ENCODE results near the gene SLC47A2.
"Not testable (repeated sequence)": the region's sequence is repeated elsewhere in the genome, so short reads cannot be mapped to it uniquely, and the experiment has no call there.

The SLC47A2 gene

DNA sequence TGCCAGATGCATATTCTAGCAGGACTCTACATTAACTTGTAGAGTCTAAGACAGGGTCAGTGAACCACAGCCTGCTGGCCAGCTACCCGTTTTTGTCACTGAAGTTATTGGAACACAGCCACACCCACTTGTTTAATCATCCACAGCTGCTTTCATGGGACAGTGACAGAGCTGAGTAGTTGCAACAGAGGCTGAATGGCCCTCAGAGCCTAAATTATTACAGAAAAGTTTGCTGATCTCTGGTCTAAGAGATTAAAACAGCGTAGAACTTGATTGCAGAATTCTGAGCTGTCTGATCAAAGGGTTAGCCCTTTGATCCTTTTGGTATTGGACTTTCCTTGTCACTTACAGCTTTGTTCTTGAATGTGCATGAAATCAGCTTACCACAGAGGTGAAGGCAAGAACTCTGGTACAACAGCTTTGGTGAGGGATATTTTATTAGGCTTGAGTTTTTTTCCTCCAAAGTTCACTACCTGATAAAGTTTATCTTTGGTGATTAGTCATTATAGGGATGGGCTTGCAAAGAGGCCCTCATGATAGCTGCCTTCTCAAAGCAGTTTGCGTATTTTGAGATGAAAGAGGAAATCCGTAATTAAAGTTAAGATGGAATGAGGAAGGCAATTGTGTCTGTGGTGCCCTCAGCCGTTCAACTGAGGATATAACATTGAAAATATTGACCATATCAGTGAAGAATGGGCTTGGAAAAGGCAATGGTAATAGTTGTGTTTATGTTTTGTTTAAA lies 44.2 kb downstream of the SLC47A2 start:
- TF ChIP-seq, protein P1, sequence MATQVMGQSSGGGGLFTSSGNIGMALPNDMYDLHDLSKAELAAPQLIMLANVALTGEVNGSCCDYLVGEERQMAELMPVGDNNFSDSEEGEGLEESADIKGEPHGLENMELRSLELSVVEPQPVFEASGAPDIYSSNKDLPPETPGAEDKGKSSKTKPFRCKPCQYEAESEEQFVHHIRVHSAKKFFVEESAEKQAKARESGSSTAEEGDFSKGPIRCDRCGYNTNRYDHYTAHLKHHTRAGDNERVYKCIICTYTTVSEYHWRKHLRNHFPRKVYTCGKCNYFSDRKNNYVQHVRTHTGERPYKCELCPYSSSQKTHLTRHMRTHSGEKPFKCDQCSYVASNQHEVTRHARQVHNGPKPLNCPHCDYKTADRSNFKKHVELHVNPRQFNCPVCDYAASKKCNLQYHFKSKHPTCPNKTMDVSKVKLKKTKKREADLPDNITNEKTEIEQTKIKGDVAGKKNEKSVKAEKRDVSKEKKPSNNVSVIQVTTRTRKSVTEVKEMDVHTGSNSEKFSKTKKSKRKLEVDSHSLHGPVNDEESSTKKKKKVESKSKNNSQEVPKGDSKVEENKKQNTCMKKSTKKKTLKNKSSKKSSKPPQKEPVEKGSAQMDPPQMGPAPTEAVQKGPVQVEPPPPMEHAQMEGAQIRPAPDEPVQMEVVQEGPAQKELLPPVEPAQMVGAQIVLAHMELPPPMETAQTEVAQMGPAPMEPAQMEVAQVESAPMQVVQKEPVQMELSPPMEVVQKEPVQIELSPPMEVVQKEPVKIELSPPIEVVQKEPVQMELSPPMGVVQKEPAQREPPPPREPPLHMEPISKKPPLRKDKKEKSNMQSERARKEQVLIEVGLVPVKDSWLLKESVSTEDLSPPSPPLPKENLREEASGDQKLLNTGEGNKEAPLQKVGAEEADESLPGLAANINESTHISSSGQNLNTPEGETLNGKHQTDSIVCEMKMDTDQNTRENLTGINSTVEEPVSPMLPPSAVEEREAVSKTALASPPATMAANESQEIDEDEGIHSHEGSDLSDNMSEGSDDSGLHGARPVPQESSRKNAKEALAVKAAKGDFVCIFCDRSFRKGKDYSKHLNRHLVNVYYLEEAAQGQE (IDR thresholded peaks at IDR 0.05; ENCODE audit: insufficient replicate concordance, low read depth) = no peak
- TF ChIP-seq GABPA (IDR thresholded peaks at IDR 0.05; ENCODE audit: low read depth) (no peak), SPI1 (IDR thresholded peaks at IDR 0.05; ENCODE audit: borderline replicate concordance, low read depth) (no peak)
- TF ChIP-seq, protein P2, sequence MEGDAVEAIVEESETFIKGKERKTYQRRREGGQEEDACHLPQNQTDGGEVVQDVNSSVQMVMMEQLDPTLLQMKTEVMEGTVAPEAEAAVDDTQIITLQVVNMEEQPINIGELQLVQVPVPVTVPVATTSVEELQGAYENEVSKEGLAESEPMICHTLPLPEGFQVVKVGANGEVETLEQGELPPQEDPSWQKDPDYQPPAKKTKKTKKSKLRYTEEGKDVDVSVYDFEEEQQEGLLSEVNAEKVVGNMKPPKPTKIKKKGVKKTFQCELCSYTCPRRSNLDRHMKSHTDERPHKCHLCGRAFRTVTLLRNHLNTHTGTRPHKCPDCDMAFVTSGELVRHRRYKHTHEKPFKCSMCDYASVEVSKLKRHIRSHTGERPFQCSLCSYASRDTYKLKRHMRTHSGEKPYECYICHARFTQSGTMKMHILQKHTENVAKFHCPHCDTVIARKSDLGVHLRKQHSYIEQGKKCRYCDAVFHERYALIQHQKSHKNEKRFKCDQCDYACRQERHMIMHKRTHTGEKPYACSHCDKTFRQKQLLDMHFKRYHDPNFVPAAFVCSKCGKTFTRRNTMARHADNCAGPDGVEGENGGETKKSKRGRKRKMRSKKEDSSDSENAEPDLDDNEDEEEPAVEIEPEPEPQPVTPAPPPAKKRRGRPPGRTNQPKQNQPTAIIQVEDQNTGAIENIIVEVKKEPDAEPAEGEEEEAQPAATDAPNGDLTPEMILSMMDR (IDR thresholded peaks at IDR 0.05; ENCODE audit: insufficient read depth, low read length) = no peak
- Histone ChIP-seq H3K27me3 (ENCODE audit: insufficient read depth, poor library complexity, severe bottlenecking) (no peaks in the 10 kb centered on the region), H3K4me3 (replicated peaks; ENCODE audit: insufficient read depth, low read length) (no peak overlapping the region), H3K27ac (replicated peaks) (no peak overlapping the region)
- DNase-seq (ENCODE audit: low read depth in 1 of 2, low spot score in 1 of 2) = no peak

DNA sequence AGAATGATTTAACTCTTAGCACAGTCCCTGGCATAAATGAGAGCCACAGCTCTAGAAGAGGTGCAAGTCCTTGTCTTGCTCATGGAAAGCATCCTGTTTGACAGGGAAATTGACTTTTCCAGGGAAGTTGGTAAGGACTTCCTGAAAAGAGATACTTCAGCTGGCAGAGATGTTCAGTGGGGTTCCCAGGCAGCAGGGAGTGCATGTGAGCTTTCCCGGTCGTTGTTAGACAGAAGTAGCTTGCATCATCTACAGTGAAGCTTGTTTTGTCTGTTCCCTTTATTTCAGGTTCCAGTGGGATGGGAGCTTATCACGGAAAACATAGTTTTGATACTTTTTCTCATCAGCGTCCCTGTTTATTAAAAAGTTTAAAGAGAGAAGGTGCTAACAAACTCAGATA lies 45.0 kb downstream of the SLC47A2 start:
- Histone ChIP-seq H3K27me3 (ENCODE audit: insufficient read depth, poor library complexity, severe bottlenecking) (no peaks in the 10 kb centered on the region), H3K27ac (replicated peaks) (no peak overlapping the region), H3K4me3 (replicated peaks; ENCODE audit: insufficient read depth, low read length) (no peak overlapping the region)
- TF ChIP-seq SPI1 (IDR thresholded peaks at IDR 0.05; ENCODE audit: borderline replicate concordance, low read depth) (no peak), GABPA (IDR thresholded peaks at IDR 0.05; ENCODE audit: low read depth) (no peak), POLR2AphosphoS5 (IDR thresholded peaks at IDR 0.05; ENCODE audit: low read depth) (no peak)
- TF ChIP-seq, protein P1 (IDR thresholded peaks at IDR 0.05; ENCODE audit: insufficient replicate concordance, low read depth) = no peak
- no peak for DNase-seq (ENCODE audit: low read depth in 1 of 2, low spot score in 1 of 2)

DNA sequence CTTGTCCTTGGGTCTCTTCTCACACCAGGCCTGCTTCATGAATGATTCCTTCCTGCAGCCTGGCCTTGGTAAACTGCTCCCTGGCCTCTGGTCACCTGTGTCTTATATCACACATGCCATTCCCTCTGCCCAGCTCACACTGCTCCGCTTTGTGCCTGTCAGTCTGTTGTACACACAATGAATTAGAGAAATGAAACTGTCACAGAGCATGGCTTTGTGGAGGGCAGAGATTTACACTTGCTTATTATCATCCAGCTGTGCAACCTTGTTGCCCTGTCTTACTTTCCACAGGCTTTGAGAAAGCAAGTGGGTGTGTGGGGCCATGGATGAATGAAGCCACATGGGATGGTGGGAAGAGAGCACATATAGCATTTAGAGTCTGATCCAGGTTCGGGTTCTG lies 45.5 kb downstream of the SLC47A2 start:
- no peaks in the 10 kb centered on the region for H3K27me3 ChIP-seq (ENCODE audit: insufficient read depth, poor library complexity, severe bottlenecking)
- TF ChIP-seq GABPA (IDR thresholded peaks at IDR 0.05; ENCODE audit: low read depth) (no peak), POLR2AphosphoS5 (IDR thresholded peaks at IDR 0.05; ENCODE audit: low read depth) (no peak), SPI1 (IDR thresholded peaks at IDR 0.05; ENCODE audit: borderline replicate concordance, low read depth) (no peak)
- TF ChIP-seq, protein P2 (IDR thresholded peaks at IDR 0.05; ENCODE audit: insufficient read depth, low read length) = no peak
- TF ChIP-seq, protein P1 (IDR thresholded peaks at IDR 0.05; ENCODE audit: insufficient replicate concordance, low read depth) = no peak
- no peak for DNase-seq (ENCODE audit: low read depth in 1 of 2, low spot score in 1 of 2)
- H3K27ac ChIP-seq (replicated peaks) = no peak overlapping the region
- no peak overlapping the region for H3K4me3 ChIP-seq (replicated peaks; ENCODE audit: insufficient read depth, low read length)

DNA sequence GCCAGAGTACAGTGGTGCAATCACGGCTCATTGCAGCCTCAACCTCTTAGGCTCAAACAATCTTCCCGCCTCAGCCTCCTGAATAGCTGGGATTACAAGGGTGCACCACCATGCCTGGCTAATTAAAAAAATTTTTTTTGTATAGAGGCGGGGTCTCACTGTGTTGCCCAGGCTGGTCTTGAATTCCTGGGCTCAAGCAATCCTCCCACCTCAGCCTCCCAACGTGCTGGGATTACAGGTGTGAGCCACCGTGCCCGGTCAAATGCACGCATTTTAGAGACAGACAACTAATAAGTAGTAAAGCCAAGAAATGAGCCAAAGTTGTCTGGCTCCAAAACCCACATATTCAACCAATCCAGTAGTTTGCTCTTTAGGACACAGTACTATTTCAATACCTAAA lies 46.7 kb downstream of the SLC47A2 start:
- H3K4me3 ChIP-seq (replicated peaks; ENCODE audit: insufficient read depth, low read length); H3K27me3 ChIP-seq (ENCODE audit: insufficient read depth, poor library complexity, severe bottlenecking); DNase-seq (ENCODE audit: low read depth in 1 of 2, low spot score in 1 of 2); H3K27ac ChIP-seq (replicated peaks): not testable (repeated sequence)
